HepG2 (cell line): Measurements from ENCODE around the gene MYH9. TPM values are rescaled to one million over a fixed set of nuclear protein-coding genes. Genes with fewer than 3 reads are reported as not detected.

Source experiments
- ATAC-seq: fragments of 200-7000 bp; cut with Tn5 transposase; 3 replicates; pipeline ENCODE4 v1.9.1; 2020; ENCODE audit warnings: mild to moderate bottlenecking, moderate library complexity
- BruUV-seq: library from RNA; stranded (reverse); fragments of 400-500 nt; replicated peaks from 2 replicates; lab custom pipeline; 2021; lab: Mats Ljungman, UMichigan
- CTCF ChIA-PET: fragments of 300-600 bp; formaldehyde crosslinking; extraction: SDS; loops from one replicate; lab custom pipeline; 2021; ENCODE audit warnings: low total read pairs, inconsistent platforms, low intra/inter-chr PET ratio; lab: Yijun Ruan, JAX
- POLR2A ChIA-PET: fragments of 350-600 bp; sonication (Branson Sonifier 250); formaldehyde crosslinking; loops from one replicate; lab custom pipeline; 2020; ENCODE audit warnings: antibody characterized with exemption, inconsistent platforms; lab: Yijun Ruan, JAX
- DNase-seq: peaks from one replicate; pipeline ENCODE4 v3.0.0-alpha.2; 2015; ENCODE audit warnings: low spot score
- FAIRE-seq: peaks from 3 replicates; lab custom pipeline; 2011; peaks lifted over from hg19 to GRCh38; lab: Jason Lieb, UNC
- H2AFZ ChIP-seq: one replicate; pipeline ENCODE4 v1.6.1; 2011; ENCODE audit warnings: low read length, inconsistent platforms
- H3K27ac ChIP-seq: fragments of 300-600 bp; 3 replicates; pipeline ENCODE4 v1.8.0; 2011; ENCODE audit warnings: mixed run types, mild to moderate bottlenecking, mixed read lengths, low read length, inconsistent platforms; ENCODE audit not compliant: insufficient read depth; ENCODE audit errors: extremely low read length
- H3K27me3 ChIP-seq, 2 experiments: fragments of 200-600 bp in 1 of 2; 2 replicates in 1 of 2; 3 replicates in 1 of 2; pipeline versions ENCODE4 v1.6.0 to v1.8.0; 2011; ENCODE audit warnings: low read length in 2 of 2, mild to moderate bottlenecking in 2 of 2, moderate library complexity in 2 of 2, inconsistent platforms in 1 of 2; ENCODE audit not compliant: insufficient read depth in 2 of 2, control insufficient read depth in 1 of 2
- H3K36me3 ChIP-seq, 2 experiments: fragments of 200-600 bp in 1 of 2; replicated peaks in 1 of 2; 2 replicates in 1 of 2; 3 replicates in 1 of 2; pipeline versions ENCODE4 v1.5.1 to v1.8.0; 2011; ENCODE audit warnings: low read length in 2 of 2, inconsistent platforms in 1 of 2; ENCODE audit not compliant: insufficient read depth in 2 of 2, control insufficient read depth in 1 of 2
- H3K4me1 ChIP-seq: 2 replicates; pipeline ENCODE4 v1.5.1; 2012; ENCODE audit warnings: low read length, inconsistent platforms; ENCODE audit not compliant: insufficient read depth
- H3K4me2 ChIP-seq: 2 replicates; pipeline ENCODE4 v1.6.0; 2011; ENCODE audit warnings: low read depth, low read length, inconsistent platforms
- H3K4me3 ChIP-seq, 3 experiments: fragments of 200-600 bp in 1 of 3; sonication (generic), shearing (Covaris generic) in 1 of 3; replicated peaks in 1 of 3; 2 replicates each; pipeline ENCODE4 v1.5.1; 2011 to 2016; ENCODE audit warnings: low read length in 3 of 3, inconsistent platforms in 2 of 3, low read depth in 2 of 3, mild to moderate bottlenecking in 2 of 3, control low read depth in 1 of 3, mixed read lengths in 1 of 3; ENCODE audit not compliant: insufficient read depth in 1 of 3
- H3K79me2 ChIP-seq: one replicate; pipeline ENCODE4 v1.6.1; 2011; ENCODE audit warnings: low read length, inconsistent platforms; ENCODE audit not compliant: insufficient read depth
- H3K9ac ChIP-seq: 2 replicates; pipeline ENCODE4 v1.6.0; 2011; ENCODE audit warnings: mild to moderate bottlenecking, low read depth, low read length, inconsistent platforms; ENCODE audit not compliant: insufficient read depth
- H3K9me3 ChIP-seq: 2 replicates; pipeline ENCODE4 v1.5.1; 2012; ENCODE audit warnings: mild to moderate bottlenecking, low read length
- H4K20me1 ChIP-seq: 2 replicates; pipeline ENCODE4 v1.6.0; 2011; ENCODE audit warnings: inconsistent platforms, mild to moderate bottlenecking, low read length, moderate library complexity; ENCODE audit not compliant: insufficient read depth
- AGO2 ChIP-seq: fragments of 200-400 bp; formaldehyde crosslinking; optimal IDR thresholded peaks from 2 replicates; pipeline ENCODE3; 2017; ENCODE audit warnings: mild to moderate bottlenecking, low read depth, low read length, moderate library complexity
- ELF1 ChIP-seq: sonication (generic); formaldehyde crosslinking; IDR thresholded peaks from 2 replicates; pipeline ENCODE4 v1.4.0; 2020; ENCODE audit warnings: missing genetic modification reagents
- GPBP1L1 ChIP-seq: sonication (generic); formaldehyde crosslinking; IDR thresholded peaks from 2 replicates; pipeline ENCODE4 v1.5.0; 2020; ENCODE audit warnings: mild to moderate bottlenecking, missing genetic modification reagents
- HOXA7 ChIP-seq: sonication (generic); formaldehyde crosslinking; IDR thresholded peaks from 2 replicates; pipeline ENCODE4 v1.8.1; 2022; ENCODE audit warnings: mild to moderate bottlenecking, missing genetic modification reagents, moderate library complexity
- KDM3A ChIP-seq: IDR thresholded peaks from 2 replicates; pipeline ENCODE4 v1.6.1; 2018; ENCODE audit warnings: low read depth, missing compliant biosample characterization
- NR1H2 ChIP-seq: sonication (generic); formaldehyde crosslinking; IDR thresholded peaks from 2 replicates; pipeline ENCODE4 v1.8.1; 2022; ENCODE audit warnings: low read depth, missing genetic modification reagents, borderline replicate concordance
- RBM22 ChIP-seq: fragments of 200-400 bp; formaldehyde crosslinking; optimal IDR thresholded peaks from 2 replicates; pipeline ENCODE3; 2017; ENCODE audit warnings: mild to moderate bottlenecking, low read length, moderate library complexity
- ZBTB49 ChIP-seq: sonication (generic); formaldehyde crosslinking; IDR thresholded peaks from 2 replicates; pipeline ENCODE4 v1.4.0; 2020; ENCODE audit warnings: missing genetic modification reagents, borderline replicate concordance
- ZMAT5 ChIP-seq: sonication (generic); formaldehyde crosslinking; IDR thresholded peaks from 2 replicates; pipeline ENCODE4 v1.5.0; 2020; ENCODE audit warnings: mild to moderate bottlenecking, low read depth, missing genetic modification reagents, borderline replicate concordance
- ZMYM4 ChIP-seq: sonication (generic); formaldehyde crosslinking; IDR thresholded peaks from 2 replicates; pipeline ENCODE4 v1.8.1; 2023; ENCODE audit warnings: mild to moderate bottlenecking, missing genetic modification reagents
- ZNF230 ChIP-seq: sonication (generic); formaldehyde crosslinking; IDR thresholded peaks from 2 replicates; pipeline ENCODE4 v1.4.0; 2020; ENCODE audit warnings: mild to moderate bottlenecking, missing genetic modification reagents
- ZNF329 ChIP-seq: sonication (generic); formaldehyde crosslinking; IDR thresholded peaks from 2 replicates; pipeline ENCODE4 v1.9.0; 2021; ENCODE audit warnings: low read depth, mild to moderate bottlenecking, missing genetic modification reagents
- WGBS: methylation state at CpG from one replicate; pipeline ENCODE4 v1.1.6; 2017; ENCODE audit warnings: low lambda C conversion rate; 5-methylcytosine and 5-hydroxymethylcytosine counted together
- in situ Hi-C: cut with HindIII; loops from 2 replicates; pipeline ENCODE4 v1.10.0; 2017; ENCODE audit warnings: low pct_unique_long_range_greater_than_20kb; ENCODE audit not compliant: extremely low pct_ligation_motif_present
- intact Hi-C: fragments of 100-400 bp; cut with micrococcal nuclease; formaldehyde crosslinking; loops from one replicate; pipeline ENCODE4 v1.10.0; 2022; ENCODE audit not compliant: unreplicated experiment
- polyA plus RNA-seq, 8 experiments: library from polyadenylated mRNA; depleted of rRNA in 3 of 8; stranded (reverse) in 7 of 8; unstranded in 1 of 8; fragments of >200 nt; fragmentation: Illumina TruSeq in 4 of 8; extraction: Trizol in 4 of 8; gene quantifications; 2 replicates each; pipeline versions ENCODE4 v1.2.1 to v1.2.3, GENCODE V29; 2011 to 2016; ENCODE audit warnings: low read depth in 4 of 8, missing spikeins in 1 of 8, mixed read lengths in 1 of 8; ENCODE audit not compliant: insufficient read depth in 1 of 8
- total RNA-seq, 5 experiments: library from RNA; depleted of rRNA; stranded (reverse); fragments of >200 nt; fragmentation: Illumina TruSeq; extraction: Trizol; gene quantifications; 2 replicates each; pipeline ENCODE4 v1.2.3, GENCODE V29; 2016; ENCODE audit warnings: low read depth in 1 of 5

Gene MYH9
- total and polyA plus RNA-seq, 2 of the 13 experiments (the other 11 are each of a cell fraction or from before 2014, with no cell fraction given), result 50.7 to 98.5 TPM

- Histone ChIP-seq H3K79me2 (no peaks in the 10 kb centered on the region), H2AFZ (no peak overlapping the region), H3K4me2 (no peak overlapping the region), H3K36me3 (peaks cover 53 to 80% of the 10 kb centered on the region in 2 experiments), H3K27me3 (no peaks in the 10 kb centered on the region), H4K20me1 (no peaks in the 10 kb centered on the region), H3K9me3 (no peaks in the 10 kb centered on the region), H3K27ac (no peak overlapping the region), H3K4me3 (no peak overlapping the region), H3K4me1 (no peaks in the 10 kb centered on the region), H3K9ac (no peak overlapping the region)
- no peak for FAIRE-seq
- intact Hi-C loops, result no loop called here
- POLR2A ChIA-PET, result interaction anchor here (1.1 kb wide), 1 partner anchor 12 kb away, joined by 3 read pairs; no protein-coding TSS in a partner anchor
- in situ Hi-C loops, result loop anchor here (5.0 to 10.0 kb wide), 2 partner anchors 55 to 92 kb away; partner anchors contain the start of gene APOL2
- BruUV-seq, result no TSS peak
- 98% methylated on average over 7 of the region's 7 CpGs for WGBS
- DNase-seq, result no peak
- TF ChIP-seq RBM22 (peak; percentile 0), NR1H2 (CRISPR knock-in tag) (no peak)
- CTCF ChIA-PET, result no interaction called here
- ATAC-seq, result no peak
Measured at GRCh38 chr22:36289406-36289870, 98.3 kb downstream of the MYH9 start.

GRCh38 chr22:36288571-36289405, 99.0 kb downstream of the MYH9 start:
- H3K27ac ChIP-seq, result no peak overlapping the region
- FAIRE-seq, result no peak
- ATAC-seq, result no peak; the same call in 2 of the 3 replicates
- TF ChIP-seq AGO2 (peak; percentile 89), GPBP1L1 (CRISPR knock-in tag) (no peak), ZMAT5 (CRISPR knock-in tag) (no peak), KDM3A (CRISPR knock-in tag) (no peak), ZBTB49 (CRISPR knock-in tag) (no peak), ZMYM4 (CRISPR knock-in tag) (no peak), ZNF329 (CRISPR knock-in tag) (no peak), RBM22 (peak; percentile 78), ZNF230 (CRISPR knock-in tag) (no peak), HOXA7 (CRISPR knock-in tag) (no peak), ELF1 (CRISPR knock-in tag) (no peak)
- TF ChIP-seq, all 625 proteins: peak for 2
- POLR2A ChIA-PET, result interaction anchor here (1.1 to 1.4 kb wide), 2 partner anchors 13 to 131 kb away, joined by 3 to 4 read pairs; no protein-coding TSS in a partner anchor
- H3K4me1 ChIP-seq, result no peaks in the 10 kb centered on the region
- no peak overlapping the region for H3K4me3 ChIP-seq
- WGBS, result 96% methylated on average over 33 of the region's 33 CpGs
- no peak for DNase-seq
- peaks cover 54 to 79% of the 10 kb centered on the region in 2 experiments for H3K36me3 ChIP-seq
- H3K79me2 ChIP-seq, result no peaks in the 10 kb centered on the region
- no peaks in the 10 kb centered on the region for H4K20me1 ChIP-seq
- H3K4me2 ChIP-seq, result no peak overlapping the region
- CTCF ChIA-PET, result no interaction called here
- H2AFZ ChIP-seq, result no peak overlapping the region
- intact Hi-C loops, result no loop called here
- no peaks in the 10 kb centered on the region for H3K9me3 ChIP-seq
- in situ Hi-C loops, result loop anchor here (5.0 to 10.0 kb wide), 2 partner anchors 54 to 91 kb away; partner anchors contain the start of gene APOL2
- BruUV-seq, result TSS peak; percentile 79
- no peaks in the 10 kb centered on the region for H3K27me3 ChIP-seq
- no peak overlapping the region for H3K9ac ChIP-seq
